ENCODE measurements around the gene TM9SF1.
"Not testable (repeated sequence)": the region's sequence is repeated elsewhere in the genome, so short reads cannot be mapped to it uniquely, and the experiment has no call there.

The TM9SF1 gene

GRCh38 chr14:24222987-24223386 is 27.7 kb upstream of the TM9SF1 start:
- not testable (repeated sequence) for DNase-seq

GRCh38 chr14:24219521-24219920 is 24.3 kb upstream of the TM9SF1 start:
- no peak for DNase-seq

GRCh38 chr14:24219080-24219479 is 23.8 kb upstream of the TM9SF1 start:
- DNase-seq: no peak

- not testable (repeated sequence) for DNase-seq
These were observed 21.6 kb upstream of the TM9SF1 start for GRCh38 chr14:24216876-24217275.

- DNase-seq: no peak
These were observed 21.1 kb upstream of the TM9SF1 start for GRCh38 chr14:24216345-24216699.

- peak; percentile 84 for DNase-seq
These were observed 20.5 kb upstream of the TM9SF1 start, which contains the start of gene MDP1 for GRCh38 chr14:24215495-24216344. MDP1 (minus strand) TSS chr14:24216066; CDS start chr14:24215955, 111 bp downstream.

GRCh38 chr14:24213866-24214662 is 18.8 kb upstream of the TM9SF1 start:
- DNase-seq: no peak

GRCh38 chr14:24212924-24213865 is 18.0 kb upstream of the TM9SF1 start, which contains the start of gene CHMP4A:
CHMP4A (minus strand) TSS chr14:24213488; CDS start chr14:24213439, 49 bp downstream.
- DNase-seq: peak; percentile 95

- no peak for DNase-seq
These were observed 16.1 kb upstream of the TM9SF1 start for GRCh38 chr14:24211311-24211710.

- DNase-seq: no peak
These were observed 12.4 kb upstream of the TM9SF1 start for GRCh38 chr14:24207625-24208024.

- DNase-seq: no peak
These were observed 11.9 kb upstream of the TM9SF1 start for GRCh38 chr14:24207104-24207551.

GRCh38 chr14:24206260-24207103 is 11.2 kb upstream of the TM9SF1 start:
- DNase-seq: no peak

- DNase-seq: no peak
These were observed 9.2 kb upstream of the TM9SF1 start for GRCh38 chr14:24204163-24205146.

- not testable (repeated sequence) for DNase-seq
These were observed 8.1 kb upstream of the TM9SF1 start for GRCh38 chr14:24203249-24203886.

- not testable (repeated sequence) for DNase-seq
These were observed 7.3 kb upstream of the TM9SF1 start for GRCh38 chr14:24202538-24202937.

GRCh38 chr14:24198814-24199524 is 3.7 kb upstream of the TM9SF1 start:
- no peak for DNase-seq

- DNase-seq: no peak
These were observed 1.8 kb upstream of the TM9SF1 start for GRCh38 chr14:24197056-24197450.

GRCh38 chr14:24196071-24197055 is 1.1 kb upstream of the TM9SF1 start:
- DNase-seq: no peak

All from activated CD4-positive, alpha-beta T cell treated with anti-CD3 and anti-CD28 coated beads, Interleukin-2, amount 50 U/mL, for 1 hour (primary cell).